Fibroblast of villous mesenchyme (primary cell): ENCODE data around the gene ABHD17A. TPM values are rescaled to one million over a fixed set of nuclear protein-coding genes. Genes with fewer than 3 reads are reported as not detected.
A peak's percentile ranks its signal among the peaks of the same experiment; 100 is the strongest.

Source experiments
- DNase-seq: peaks from one replicate; pipeline ENCODE4 v3.0.0-alpha.2; 2010; ENCODE audit warnings: low read depth
- H3K4me3 ChIP-seq: 2 replicates; pipeline ENCODE4 v1.5.1; 2011; ENCODE audit warnings: low read depth, mild to moderate bottlenecking, low read length
- total RNA-seq: library from RNA; depleted of rRNA; stranded (reverse); fragments of >200 nt; gene quantifications from 2 replicates; pipeline ENCODE4 v1.2.3, GENCODE V29; 2012
- TF ChIP-seq, protein P1 (sequence below): IDR thresholded peaks from 2 replicates; pipeline ENCODE4 v1.5.1; 2012; ENCODE audit warnings: low read depth, mild to moderate bottlenecking, low read length; ENCODE audit not compliant: insufficient read depth

ABHD17A gene
- total RNA-seq, 1 donor: 45.8 TPM

DNA sequence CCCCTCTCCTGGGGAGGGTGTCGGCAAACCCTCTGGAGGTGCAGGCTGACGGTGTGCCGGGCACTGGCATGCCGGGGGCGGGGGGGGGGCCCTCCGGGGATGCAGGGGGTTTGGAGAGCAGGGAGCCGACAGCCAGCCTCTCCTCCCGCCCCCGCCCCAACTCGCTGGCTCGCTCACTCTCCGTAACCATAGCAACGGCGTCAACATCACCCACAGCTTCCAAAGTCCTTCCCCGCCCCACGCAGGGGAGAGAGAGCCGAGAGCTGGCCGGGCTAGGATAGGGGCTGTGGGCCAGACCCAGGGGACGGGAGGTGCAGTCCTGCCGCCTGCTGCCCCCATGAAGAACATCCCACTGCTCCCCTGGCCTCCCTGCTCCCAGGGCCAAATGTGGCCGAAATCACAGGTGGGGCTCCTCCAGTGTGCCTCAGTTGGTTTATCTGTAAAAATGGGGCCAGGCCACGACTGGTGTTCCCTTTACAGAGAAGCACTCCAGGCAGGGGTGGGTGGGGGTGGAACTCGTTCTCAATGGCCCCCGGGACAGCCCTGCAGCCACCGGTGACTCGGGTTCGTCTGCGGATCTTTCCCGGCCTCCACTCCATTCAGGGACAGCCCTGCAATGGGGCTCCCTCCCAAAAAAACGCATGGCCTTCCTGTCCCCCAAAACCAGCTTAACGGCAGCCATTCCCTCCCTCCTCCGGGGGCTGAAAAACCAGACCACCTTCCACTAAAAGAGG, 25.1 kb downstream of the ABHD17A start:
- DNase-seq: peak; percentile 78
- TF ChIP-seq, protein P1, sequence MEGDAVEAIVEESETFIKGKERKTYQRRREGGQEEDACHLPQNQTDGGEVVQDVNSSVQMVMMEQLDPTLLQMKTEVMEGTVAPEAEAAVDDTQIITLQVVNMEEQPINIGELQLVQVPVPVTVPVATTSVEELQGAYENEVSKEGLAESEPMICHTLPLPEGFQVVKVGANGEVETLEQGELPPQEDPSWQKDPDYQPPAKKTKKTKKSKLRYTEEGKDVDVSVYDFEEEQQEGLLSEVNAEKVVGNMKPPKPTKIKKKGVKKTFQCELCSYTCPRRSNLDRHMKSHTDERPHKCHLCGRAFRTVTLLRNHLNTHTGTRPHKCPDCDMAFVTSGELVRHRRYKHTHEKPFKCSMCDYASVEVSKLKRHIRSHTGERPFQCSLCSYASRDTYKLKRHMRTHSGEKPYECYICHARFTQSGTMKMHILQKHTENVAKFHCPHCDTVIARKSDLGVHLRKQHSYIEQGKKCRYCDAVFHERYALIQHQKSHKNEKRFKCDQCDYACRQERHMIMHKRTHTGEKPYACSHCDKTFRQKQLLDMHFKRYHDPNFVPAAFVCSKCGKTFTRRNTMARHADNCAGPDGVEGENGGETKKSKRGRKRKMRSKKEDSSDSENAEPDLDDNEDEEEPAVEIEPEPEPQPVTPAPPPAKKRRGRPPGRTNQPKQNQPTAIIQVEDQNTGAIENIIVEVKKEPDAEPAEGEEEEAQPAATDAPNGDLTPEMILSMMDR: no peak
- H3K4me3 ChIP-seq: peak overlapping the region; percentile 18

DNA sequence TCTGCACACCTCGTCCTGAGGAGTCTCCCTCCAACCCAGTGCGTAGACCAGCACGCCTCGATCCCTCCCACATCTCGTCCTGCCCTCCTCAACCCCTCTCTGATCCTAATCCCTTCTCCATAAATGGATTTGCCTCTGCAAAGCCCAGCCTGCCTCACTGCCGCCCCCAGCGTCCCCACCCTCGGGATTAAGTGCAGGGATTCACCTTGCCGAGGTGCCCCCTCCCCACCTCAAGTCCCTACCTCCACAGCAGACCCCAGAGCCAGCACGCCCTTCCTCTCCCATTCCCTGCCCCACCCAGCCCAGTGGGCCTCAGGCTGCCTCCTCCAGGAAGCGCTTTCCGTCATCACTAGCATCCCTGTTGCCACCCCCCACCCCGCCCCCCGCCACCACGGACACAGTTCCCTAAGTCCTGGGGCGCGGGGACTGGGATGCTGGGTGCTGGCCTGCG, 25.9 kb downstream of the ABHD17A start:
- no peak for DNase-seq
- H3K4me3 ChIP-seq: no peak overlapping the region
- TF ChIP-seq, protein P1: no peak

DNA sequence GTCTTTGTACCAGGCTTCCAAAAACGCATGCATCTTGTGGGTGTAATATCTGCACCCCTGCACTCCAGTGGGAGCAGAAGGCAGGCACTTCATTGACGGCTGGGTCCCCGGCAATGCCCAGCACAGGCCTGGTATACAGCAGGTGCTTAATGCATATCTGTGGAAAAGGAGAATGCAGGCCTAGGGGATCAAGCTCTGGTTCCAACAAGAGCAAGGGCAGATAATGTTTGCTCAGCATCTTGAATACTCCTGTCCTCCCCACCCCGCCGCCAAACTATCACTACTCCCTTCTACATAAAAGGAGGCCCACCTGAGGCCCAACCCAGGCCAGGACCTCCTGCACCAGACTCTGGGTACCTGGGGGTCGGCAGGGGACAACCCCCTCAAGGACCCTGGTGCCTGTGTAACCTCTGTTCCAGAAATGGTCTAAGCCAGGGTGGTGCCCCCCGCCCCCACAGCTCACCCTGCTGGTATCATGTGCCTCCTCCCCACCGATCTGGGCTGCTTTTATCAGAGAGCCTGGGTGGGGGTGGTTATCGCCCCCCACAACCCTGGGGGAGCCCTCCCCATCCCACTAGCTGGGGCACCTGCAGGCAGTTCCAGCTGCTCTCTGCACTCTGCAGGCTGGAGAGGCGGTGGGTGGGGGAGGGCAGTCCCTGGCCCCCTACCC, 26.7 kb downstream of the ABHD17A start:
- H3K4me3 ChIP-seq: no peak overlapping the region
- TF ChIP-seq, protein P1: no peak
- DNase-seq: no peak

DNA sequence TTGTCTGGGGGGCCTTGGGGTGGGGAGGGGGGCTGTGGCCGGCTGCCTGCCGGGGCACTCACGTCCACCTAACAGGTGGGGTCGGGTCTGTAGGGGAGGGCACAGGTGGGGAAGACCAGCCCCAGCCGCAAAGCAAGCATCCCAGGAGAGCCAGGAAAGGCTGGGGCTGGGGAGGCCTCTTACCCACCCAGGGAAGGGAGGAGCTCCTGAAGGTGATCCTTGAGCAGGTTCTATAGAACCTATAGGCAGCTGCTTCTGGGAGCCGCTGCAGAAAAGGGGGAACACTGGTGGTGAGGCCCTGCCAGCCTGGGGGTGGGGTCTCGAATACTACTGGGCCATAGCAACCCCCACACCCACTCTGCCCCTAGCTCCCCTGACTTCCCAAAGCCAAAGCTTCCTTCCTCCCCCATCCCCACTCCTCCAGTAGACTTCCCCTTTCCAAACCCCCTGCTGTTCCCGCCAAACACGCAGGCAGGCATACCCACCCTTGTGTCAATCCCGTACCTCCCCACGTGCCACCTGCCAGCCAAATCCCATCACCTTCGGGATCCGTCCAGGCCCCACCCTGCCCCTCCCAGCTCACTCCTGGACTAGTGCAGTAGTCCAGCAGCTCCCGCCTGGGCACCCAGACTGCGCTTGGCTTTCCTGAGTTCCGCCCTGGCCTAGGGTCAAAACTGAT, 27.5 kb downstream of the ABHD17A start:
- TF ChIP-seq, protein P1: no peak
- no peak for DNase-seq
- H3K4me3 ChIP-seq: peak overlapping the region; percentile 46

DNA sequence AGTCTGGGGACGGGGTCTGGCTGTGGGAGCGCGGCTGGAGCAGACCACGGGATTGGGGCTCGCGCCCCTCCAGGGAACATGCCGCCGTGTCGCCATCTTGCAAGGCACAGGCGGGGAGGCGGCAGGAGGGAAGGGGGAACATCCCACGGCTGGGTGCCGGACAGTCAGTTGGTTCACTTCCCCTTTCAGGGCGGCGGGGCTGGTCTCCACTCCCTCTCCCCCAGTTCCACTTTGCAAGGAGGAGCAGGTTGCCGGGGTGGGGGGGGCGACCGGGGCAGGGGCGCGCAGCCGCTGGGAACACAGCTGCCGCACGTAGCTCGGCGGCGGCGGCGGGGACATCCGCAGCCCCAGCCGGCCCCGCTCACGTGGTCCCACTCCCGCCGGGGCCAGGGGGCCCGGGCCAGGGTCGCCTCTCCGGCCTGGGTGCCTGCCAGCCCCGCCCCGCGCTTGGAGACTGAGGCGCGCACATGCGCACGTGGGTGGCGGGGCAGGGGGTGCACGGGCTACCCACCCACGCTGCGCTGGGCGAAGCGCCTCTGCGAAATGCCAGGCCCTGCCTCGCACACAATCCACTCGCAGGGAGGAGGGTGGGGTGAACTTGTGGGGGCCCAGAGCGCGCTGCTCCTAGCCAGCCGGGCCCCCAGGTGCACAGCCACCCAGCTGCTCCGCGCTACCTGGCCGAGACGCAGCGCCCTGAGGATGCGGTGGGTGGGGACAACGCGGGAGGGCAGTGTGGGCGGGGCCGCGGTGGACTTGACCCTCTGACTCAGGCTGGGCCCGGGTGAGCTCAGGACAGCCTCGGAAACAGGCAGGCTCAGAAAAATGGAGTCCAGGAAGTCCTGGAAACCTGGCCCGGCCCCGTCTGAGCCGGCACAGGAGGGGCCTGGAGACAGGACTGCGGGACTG, 28.3 kb downstream of the ABHD17A start:
- H3K4me3 ChIP-seq: peak overlapping the region; percentile 46
- DNase-seq: peak; percentile 80
- TF ChIP-seq, protein P1: no peak

DNA sequence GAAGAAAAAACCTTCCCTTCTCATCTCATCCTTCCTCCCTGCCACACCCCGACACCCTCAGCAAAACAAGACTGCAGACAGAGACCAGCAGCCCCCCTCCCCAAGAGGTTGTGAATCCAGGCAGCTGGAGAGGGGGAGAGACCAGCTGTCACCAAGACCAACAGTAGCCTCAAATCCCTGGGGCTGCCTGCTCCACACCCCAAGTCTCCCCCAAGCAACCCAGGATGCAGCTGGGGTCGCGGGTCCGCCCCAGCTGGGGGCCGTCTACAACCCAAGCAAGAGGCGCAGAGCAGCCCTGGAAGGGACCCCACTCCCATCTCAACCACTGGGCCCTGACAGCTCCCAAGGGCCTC, 29.0 kb downstream of the ABHD17A start:
- peak overlapping the region; percentile 46 for H3K4me3 ChIP-seq
- TF ChIP-seq, protein P1: no peak

More for the DNA sequence above, 29.0 kb downstream of the ABHD17A start:
- no peak for DNase-seq
